H9 (cell line): Measurements from ENCODE around the gene TNFRSF17. TPM values are rescaled to one million over a fixed set of nuclear protein-coding genes. Genes with fewer than 3 reads are reported as not detected.
A peak's percentile ranks its signal among the peaks of the same experiment; 100 is the strongest.

Experiments used
- DNase-seq: peaks from one replicate; pipeline ENCODE4 v3.0.0-alpha.2; 2017
- H2AFZ ChIP-seq: one replicate; pipeline ENCODE4 v1.6.1; 2013; ENCODE audit warnings: mild to moderate bottlenecking, low read length, control low read depth, moderate library complexity
- H2AK5ac ChIP-seq: 2 replicates; pipeline ENCODE4 v1.6.1; 2013; ENCODE audit warnings: low read length, control low read depth, mixed read lengths; ENCODE audit not compliant: insufficient read length
- H2BK120ac ChIP-seq: one replicate; pipeline ENCODE4 v1.6.1; 2013; ENCODE audit warnings: low read depth, mild to moderate bottlenecking, low read length, control low read depth, inconsistent platforms; ENCODE audit not compliant: poor library complexity, severe bottlenecking
- H2BK12ac ChIP-seq: 2 replicates; pipeline ENCODE4 v1.6.1; 2013; ENCODE audit warnings: low read length, control low read depth, mixed read lengths, low read depth; ENCODE audit not compliant: insufficient read length
- H2BK15ac ChIP-seq: 2 replicates; pipeline ENCODE4 v1.6.1; 2013; ENCODE audit warnings: low read depth, low read length, control low read depth
- H2BK20ac ChIP-seq: one replicate; pipeline ENCODE4 v1.6.1; 2013; ENCODE audit warnings: low read depth, mild to moderate bottlenecking, low read length, control low read depth, inconsistent platforms; ENCODE audit not compliant: poor library complexity, severe bottlenecking
- H2BK5ac ChIP-seq: 2 replicates; pipeline ENCODE4 v1.6.1; 2013; ENCODE audit warnings: low read length, control low read depth, mixed read lengths; ENCODE audit not compliant: insufficient read length
- H3K14ac ChIP-seq: 2 replicates; pipeline ENCODE4 v1.6.1; 2013; ENCODE audit warnings: low read length, control low read depth; ENCODE audit not compliant: insufficient read depth
- H3K18ac ChIP-seq: 2 replicates; pipeline ENCODE4 v1.6.1; 2013; ENCODE audit warnings: low read depth, mild to moderate bottlenecking, mixed read lengths, low read length, control low read depth; ENCODE audit not compliant: insufficient read length
- H3K23ac ChIP-seq: 2 replicates; pipeline ENCODE4 v1.6.1; 2013; ENCODE audit warnings: low read length, control low read depth, mixed read lengths, low read depth; ENCODE audit not compliant: insufficient read length
- H3K23me2 ChIP-seq: 2 replicates; pipeline ENCODE4 v1.6.1; 2013; ENCODE audit warnings: low read depth, mild to moderate bottlenecking, mixed read lengths, low read length, control low read depth; ENCODE audit not compliant: insufficient read length, poor library complexity, severe bottlenecking
- H3K27ac ChIP-seq: 2 replicates; pipeline ENCODE4 v1.5.1; 2013; ENCODE audit warnings: low read length, control low read depth, mixed read lengths, low read depth; ENCODE audit not compliant: insufficient read length
- H3K27me3 ChIP-seq: 2 replicates; pipeline ENCODE4 v1.6.1; 2013; ENCODE audit warnings: low read length, control low read depth, inconsistent platforms; ENCODE audit not compliant: insufficient read depth
- H3K4ac ChIP-seq: 2 replicates; pipeline ENCODE4 v1.6.1; 2013; ENCODE audit warnings: low read depth, mild to moderate bottlenecking, control low read depth, inconsistent platforms, low read length, moderate library complexity
- H3K4me1 ChIP-seq: 2 replicates; pipeline ENCODE4 v1.6.1; 2013; ENCODE audit warnings: low read length, control low read depth, inconsistent platforms; ENCODE audit not compliant: insufficient read depth
- H3K4me2 ChIP-seq: 2 replicates; pipeline ENCODE4 v1.6.1; 2013; ENCODE audit warnings: low read length, control low read depth, mixed read lengths; ENCODE audit not compliant: insufficient read length, insufficient read depth
- H3K56ac ChIP-seq: 2 replicates; pipeline ENCODE4 v1.6.1; 2013; ENCODE audit warnings: low read depth, mild to moderate bottlenecking, mixed read lengths, low read length, control low read depth; ENCODE audit not compliant: insufficient read length
- H3K79me1 ChIP-seq: 2 replicates; pipeline ENCODE4 v1.6.1; 2013; ENCODE audit warnings: low read depth, mild to moderate bottlenecking, moderate library complexity, low read length, control low read depth, inconsistent platforms; ENCODE audit not compliant: insufficient read depth, poor library complexity, severe bottlenecking
- H3K79me2 ChIP-seq: 2 replicates; pipeline ENCODE4 v1.6.1; 2013; ENCODE audit warnings: low read length, control low read depth, inconsistent platforms; ENCODE audit not compliant: insufficient read depth
- H3K9ac ChIP-seq: 2 replicates; pipeline ENCODE4 v1.6.1; 2013; ENCODE audit warnings: low read length, control low read depth, mixed read lengths; ENCODE audit not compliant: insufficient read length; ENCODE audit errors: extremely low read depth
- H3K9me3 ChIP-seq: one replicate; pipeline ENCODE4 v1.6.1; 2013; ENCODE audit warnings: low read depth, low read length, inconsistent platforms; ENCODE audit not compliant: control insufficient read depth
- H3T11ph ChIP-seq: one replicate; pipeline ENCODE4 v1.6.1; 2013; ENCODE audit warnings: mild to moderate bottlenecking, low read length, control low read depth, inconsistent platforms
- H4K20me1 ChIP-seq: one replicate; pipeline ENCODE4 v1.6.1; 2013; ENCODE audit not compliant: control insufficient read depth, insufficient read length, insufficient read depth
- H4K5ac ChIP-seq: 2 replicates; pipeline ENCODE4 v1.6.1; 2013; ENCODE audit warnings: low read depth, mild to moderate bottlenecking, mixed read lengths, low read length, control low read depth; ENCODE audit not compliant: insufficient read length
- H4K8ac ChIP-seq: replicated peaks from 2 replicates; pipeline ENCODE4 v1.6.1; 2013; ENCODE audit warnings: low read length, control low read depth, mixed read lengths, low read depth; ENCODE audit not compliant: insufficient read length
- H4K91ac ChIP-seq: 2 replicates; pipeline ENCODE4 v1.6.1; 2013; ENCODE audit warnings: low read depth, mild to moderate bottlenecking, moderate library complexity, mixed read lengths, low read length, control low read depth; ENCODE audit not compliant: insufficient read length
- H3K27ac Mint-ChIP-seq, 3 experiments: 2 replicates in 2 of 3; 3 replicates in 1 of 3; pipeline ENCODE4 v1.8.0; 2020 to 2021; ENCODE audit warnings: mixed read lengths in 3 of 3, mild to moderate bottlenecking in 1 of 3, moderate library complexity in 1 of 3
- H3K27me3 Mint-ChIP-seq: 2 replicates; pipeline ENCODE4 v1.8.0; 2021; ENCODE audit warnings: low read depth, mild to moderate bottlenecking, moderate library complexity, mixed read lengths
- H3K36me3 Mint-ChIP-seq, 3 experiments: 2 replicates in 2 of 3; 3 replicates in 1 of 3; pipeline ENCODE4 v1.8.0; 2020 to 2021; ENCODE audit warnings: low read depth in 3 of 3, mixed read lengths in 3 of 3; ENCODE audit not compliant: insufficient read depth in 1 of 3
- H3K4me1 Mint-ChIP-seq, 2 experiments: 2 replicates each; pipeline ENCODE4 v1.8.0; 2020; ENCODE audit warnings: mixed read lengths in 2 of 2
- H3K4me3 Mint-ChIP-seq, 2 experiments: 2 replicates in 1 of 2; 3 replicates in 1 of 2; pipeline ENCODE4 v1.8.0; 2020 to 2021; ENCODE audit warnings: mild to moderate bottlenecking in 2 of 2, mixed read lengths in 2 of 2, moderate library complexity in 1 of 2
- H3K9me3 Mint-ChIP-seq, 2 experiments: 2 replicates in 1 of 2; 3 replicates in 1 of 2; pipeline ENCODE4 v1.8.0; 2020; ENCODE audit warnings: mild to moderate bottlenecking in 2 of 2, mixed read lengths in 2 of 2, moderate library complexity in 1 of 2
- WGBS: extraction: QIAGEN DNeasy Blood & Tissue Kit; methylation state at CpG from one replicate; pipeline ENCODE4 v1.1.7; 2013; ENCODE audit warnings: missing lambda C conversion rate, low lambda C conversion rate, mixed read lengths; ENCODE audit not compliant: insufficient read length; ENCODE audit errors: extremely low coverage; 5-methylcytosine and 5-hydroxymethylcytosine counted together
- total RNA-seq: library from RNA; stranded (reverse); gene quantifications from 2 replicates; pipeline ENCODE4 v1.2.1, GENCODE V29; 2021
- TF ChIP-seq, protein P1 (sequence below): fragments of 200-600 bp; sonication (generic); conservative IDR thresholded peaks from 3 replicates; pipeline ENCODE4 v1.8.0; 2021; ENCODE audit warnings: antibody characterized with exemption, mild to moderate bottlenecking

The TNFRSF17 gene
- total RNA-seq, 1 experiment from 2014 or later, result not detected

- Histone ChIP-seq H2BK120ac (no peak overlapping the region), H3K4ac (no peak overlapping the region), H3K79me1 (no peaks in the 10 kb centered on the region), H4K5ac (no peak overlapping the region), H2BK5ac (no peak overlapping the region), H3K23ac (no peak overlapping the region), H3K18ac (no peak overlapping the region), H2BK15ac (no peak overlapping the region), H3K9ac (no peak overlapping the region), H4K8ac (no peak overlapping the region), H3T11ph (no peak overlapping the region), H4K91ac (no peak overlapping the region), H4K20me1 (no peaks in the 10 kb centered on the region), H3K79me2 (no peaks in the 10 kb centered on the region), H3K56ac (no peak overlapping the region), H3K27ac (no peak overlapping the region), H2AK5ac (no peak overlapping the region), H3K4me1 (no peaks in the 10 kb centered on the region), H2BK20ac (peak overlapping the region; percentile 60), H3K27me3 (no peaks in the 10 kb centered on the region), H3K23me2 (no peaks in the 10 kb centered on the region), H2BK12ac (no peak overlapping the region), H2AFZ (no peak overlapping the region), H3K14ac (no peak overlapping the region), H3K9me3 (no peaks in the 10 kb centered on the region), H3K4me2 (no peak overlapping the region)
- TF ChIP-seq, protein P1, sequence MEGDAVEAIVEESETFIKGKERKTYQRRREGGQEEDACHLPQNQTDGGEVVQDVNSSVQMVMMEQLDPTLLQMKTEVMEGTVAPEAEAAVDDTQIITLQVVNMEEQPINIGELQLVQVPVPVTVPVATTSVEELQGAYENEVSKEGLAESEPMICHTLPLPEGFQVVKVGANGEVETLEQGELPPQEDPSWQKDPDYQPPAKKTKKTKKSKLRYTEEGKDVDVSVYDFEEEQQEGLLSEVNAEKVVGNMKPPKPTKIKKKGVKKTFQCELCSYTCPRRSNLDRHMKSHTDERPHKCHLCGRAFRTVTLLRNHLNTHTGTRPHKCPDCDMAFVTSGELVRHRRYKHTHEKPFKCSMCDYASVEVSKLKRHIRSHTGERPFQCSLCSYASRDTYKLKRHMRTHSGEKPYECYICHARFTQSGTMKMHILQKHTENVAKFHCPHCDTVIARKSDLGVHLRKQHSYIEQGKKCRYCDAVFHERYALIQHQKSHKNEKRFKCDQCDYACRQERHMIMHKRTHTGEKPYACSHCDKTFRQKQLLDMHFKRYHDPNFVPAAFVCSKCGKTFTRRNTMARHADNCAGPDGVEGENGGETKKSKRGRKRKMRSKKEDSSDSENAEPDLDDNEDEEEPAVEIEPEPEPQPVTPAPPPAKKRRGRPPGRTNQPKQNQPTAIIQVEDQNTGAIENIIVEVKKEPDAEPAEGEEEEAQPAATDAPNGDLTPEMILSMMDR, result no peak
- Mint-ChIP-seq H3K4me1 (no peaks in the 10 kb centered on the region), H3K27ac (no peak overlapping the region; a peak in 1 of 7 replicates), H3K27me3 (no peaks in the 10 kb centered on the region), H3K36me3 (no peaks in the 10 kb centered on the region), H3K4me3 (no peak overlapping the region), H3K9me3 (no peaks in the 10 kb centered on the region)
- no peak for DNase-seq
- no CpG with 5 or more reads among the region's 6 CpGs for WGBS
These were observed 1.3 kb upstream of the TNFRSF17 start for GRCh38 chr16:11963706-11964105.
